Left ventricle myocardium superior (tissue), 1 donor: ENCODE results near the gene RPL32. TPM values are rescaled to one million over a fixed set of nuclear protein-coding genes. Genes with fewer than 3 reads are reported as not detected.
"Not testable (repeated sequence)": the region's sequence is repeated elsewhere in the genome, so short reads cannot be mapped to it uniquely, and the experiment has no call there.

Source experiments
- ATAC-seq: fragments of 200-7000 bp; cut with Tn5 transposase; one replicate; pipeline ENCODE4 v1.9.1; 2020; ENCODE audit warnings: mild to moderate bottlenecking, moderate library complexity
- DNase-seq: peaks from one replicate; pipeline ENCODE4 v3.0.0-alpha.2; 2020
- intact Hi-C: fragments of 100-400 bp; cut with micrococcal nuclease; formaldehyde crosslinking; loops from one replicate; pipeline ENCODE4 v1.11.0; 2022
- total RNA-seq: library from RNA; stranded (reverse); fragmentation: NEBNext Ultra II Directional; extraction: Animal tissue kit (Norgen Biotek cat#: 25700); gene quantifications from one replicate; pipeline ENCODE4 v1.2.1, GENCODE V29; 2021
- donor health status: DM: no; HTN: yes; CAD: no; lungs with severe emphysema.

RPL32 gene
- total RNA-seq, 1 donor from 2014 or later, result 931 TPM

DNA sequence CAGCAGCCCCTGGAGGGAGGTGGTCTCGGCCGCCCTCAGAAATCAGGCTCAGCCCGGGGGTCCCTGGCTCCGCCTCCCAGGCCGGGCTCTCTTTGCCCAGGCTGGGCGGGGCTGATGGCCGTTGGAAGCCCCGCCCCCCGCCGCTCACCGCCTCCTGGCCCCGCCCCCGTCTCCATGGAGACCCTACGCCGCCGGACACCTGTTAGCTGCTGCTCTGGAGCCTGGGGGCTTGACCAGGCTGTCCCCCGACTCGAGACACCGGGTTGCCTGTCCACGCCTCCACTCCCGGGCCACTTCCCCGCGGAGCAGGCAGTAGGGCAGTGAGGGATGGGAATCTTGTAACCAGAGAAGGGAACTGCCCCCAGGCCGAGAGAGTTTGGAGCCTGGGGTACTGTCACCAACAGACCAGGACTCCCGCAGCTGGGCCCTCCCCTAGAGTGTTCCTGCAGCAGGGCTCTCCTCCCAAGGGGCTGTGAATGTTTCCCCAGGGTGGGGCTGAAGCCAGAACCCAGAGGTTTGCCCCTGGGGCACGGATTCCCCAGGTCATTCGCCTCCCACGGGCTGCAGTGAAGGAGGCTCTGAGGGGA is 27.8 kb upstream of the RPL32 start:
- intact Hi-C loops, result no loop called here
- DNase-seq, result peak; percentile 71
- ATAC-seq, result peak; percentile 77

DNA sequence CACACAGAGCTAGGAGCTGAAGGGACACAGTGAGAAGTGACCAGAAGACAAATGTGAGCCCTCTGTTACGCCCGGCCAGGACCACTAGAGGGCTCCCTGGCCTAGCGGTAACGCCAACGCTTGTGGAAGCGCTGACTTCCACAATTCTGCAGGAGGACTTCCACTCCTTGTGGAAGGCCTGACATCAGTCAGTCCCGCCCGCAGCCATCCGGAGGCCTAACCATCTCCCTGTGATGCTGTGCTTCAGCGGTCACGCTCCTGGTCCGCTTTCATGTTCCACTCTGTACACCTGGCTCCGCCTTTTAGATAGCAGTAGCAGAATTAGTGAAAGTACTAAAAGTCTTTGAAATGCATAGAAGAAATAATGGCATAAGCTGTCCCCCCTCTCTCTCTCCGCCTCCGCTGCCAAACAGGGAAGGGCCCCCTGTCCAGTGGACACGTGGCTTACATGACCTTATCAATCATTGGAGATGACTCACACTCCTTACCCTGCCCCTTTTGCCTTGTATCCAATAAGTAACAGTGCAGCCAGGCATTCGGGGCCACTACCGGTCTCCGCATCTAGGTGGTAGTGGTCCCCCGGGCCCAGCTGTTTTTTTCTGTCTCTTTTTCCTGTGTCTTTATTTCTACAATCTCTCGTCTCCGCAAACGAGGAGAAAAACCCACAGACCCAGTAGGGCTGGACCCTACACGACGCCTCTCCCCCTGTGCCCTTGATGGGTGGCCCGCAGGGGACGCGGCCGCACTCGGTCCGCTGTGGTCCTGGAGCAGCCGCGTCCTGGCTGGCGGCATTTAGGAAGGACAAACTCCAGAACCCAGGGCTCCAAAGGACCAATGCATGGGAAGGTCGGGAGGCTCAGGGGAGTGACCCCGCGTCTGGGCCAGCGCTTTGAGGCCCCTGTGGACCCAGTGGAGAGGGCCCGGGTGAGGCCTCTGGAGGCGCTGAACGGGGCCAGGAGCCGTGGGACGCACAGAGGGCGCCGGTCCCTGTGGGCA is 27.0 kb upstream of the RPL32 start:
- peak; percentile 90 for DNase-seq
- peak; percentile 96 for ATAC-seq
- intact Hi-C loops, result no loop called here

- intact Hi-C loops, result no loop called here
- ATAC-seq (no peak), DNase-seq (no peak)
Measured at GRCh38 chr3:12866836-12867235, 25.5 kb upstream of the RPL32 start.

DNA sequence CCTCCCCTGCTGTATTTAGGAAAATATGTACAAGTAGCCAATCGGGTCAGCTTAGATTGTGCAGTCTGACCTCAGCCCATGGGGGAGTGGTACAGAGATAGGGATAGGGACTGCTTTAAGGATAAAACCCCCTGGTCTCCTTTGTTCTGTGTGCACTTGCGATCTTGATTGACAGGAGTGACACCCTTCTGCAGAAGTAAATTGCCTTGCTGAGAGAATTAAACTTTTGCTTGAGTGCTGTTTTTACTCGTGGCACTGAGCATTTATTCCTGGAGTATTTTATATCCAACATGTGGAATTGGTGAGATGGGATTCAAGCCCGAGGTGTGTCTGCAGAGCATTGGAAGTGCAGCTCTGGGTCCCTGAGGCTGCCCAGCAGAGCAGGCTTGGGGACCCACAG is 23.9 kb upstream of the RPL32 start:
- intact Hi-C loops, result no loop called here
- DNase-seq (no peak), ATAC-seq (no peak)

GRCh38 chr3:12862387-12862786 is 21.0 kb upstream of the RPL32 start:
- intact Hi-C loops, result no loop called here
- ATAC-seq (no peak), DNase-seq (no peak)

GRCh38 chr3:12861611-12862010 is 20.2 kb upstream of the RPL32 start:
- ATAC-seq, result no peak
- intact Hi-C loops, result no loop called here
- no peak for DNase-seq

- intact Hi-C loops, result no loop called here
- DNase-seq (no peak), ATAC-seq (no peak)
Measured at GRCh38 chr3:12859840-12860239, 18.5 kb upstream of the RPL32 start.

GRCh38 chr3:12856626-12857025 is 15.3 kb upstream of the RPL32 start:
- intact Hi-C loops, result no loop called here
- DNase-seq, result no peak
- no peak for ATAC-seq

DNA sequence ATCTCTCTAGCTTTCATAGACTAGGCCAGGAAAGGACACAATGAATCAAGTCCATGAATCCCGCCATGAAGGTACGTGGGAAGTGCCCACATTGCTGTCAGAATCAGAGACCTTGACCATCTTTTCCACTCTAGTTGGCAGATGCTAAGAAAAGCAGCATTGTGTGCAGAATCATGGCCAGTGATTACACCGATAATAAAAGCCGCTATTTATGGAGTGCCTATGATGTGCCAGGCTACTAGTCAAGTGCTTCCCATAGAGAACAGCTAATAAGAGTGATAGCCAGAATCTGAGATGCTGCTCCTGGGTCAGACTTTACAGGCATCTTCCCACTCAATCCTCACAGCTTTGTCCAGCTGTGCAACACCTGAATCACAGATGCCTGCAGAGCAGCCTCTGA is 13.2 kb upstream of the RPL32 start:
- no peak for DNase-seq
- no peak for ATAC-seq
- intact Hi-C loops, result no loop called here

- intact Hi-C loops, ATAC-seq, DNase-seq: not testable (repeated sequence)
Measured at GRCh38 chr3:12853847-12854246, 12.5 kb upstream of the RPL32 start.

- ATAC-seq (no peak), DNase-seq (no peak)
- intact Hi-C loops, result no loop called here
Measured at GRCh38 chr3:12852201-12852600, 10.8 kb upstream of the RPL32 start.

DNA sequence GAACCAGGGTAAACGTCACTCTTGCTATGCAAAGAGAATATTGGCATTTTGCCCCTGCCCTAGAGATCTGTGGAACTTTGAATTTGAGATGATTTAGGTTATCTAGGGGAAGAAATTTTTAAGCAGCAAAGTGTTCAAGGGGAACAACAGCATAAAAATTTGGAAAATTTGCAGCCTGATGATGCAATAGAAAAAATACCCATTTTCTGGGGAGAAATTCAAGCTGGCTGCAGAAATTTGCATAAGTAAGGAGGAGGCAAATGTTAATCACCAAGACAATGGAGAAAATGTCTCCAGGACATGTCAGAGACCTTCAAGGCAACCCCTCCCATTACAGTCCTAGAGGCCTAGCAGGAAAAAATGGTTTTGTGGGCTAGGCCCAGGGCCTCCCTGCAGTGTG is 4.4 kb upstream of the RPL32 start:
- ATAC-seq, result no peak
- DNase-seq, result no peak
- intact Hi-C loops, result no loop called here

- intact Hi-C loops, result no loop called here
- DNase-seq (no peak), ATAC-seq (no peak)
Measured at GRCh38 chr3:12842469-12842868, 1.1 kb upstream of the RPL32 start.

DNA sequence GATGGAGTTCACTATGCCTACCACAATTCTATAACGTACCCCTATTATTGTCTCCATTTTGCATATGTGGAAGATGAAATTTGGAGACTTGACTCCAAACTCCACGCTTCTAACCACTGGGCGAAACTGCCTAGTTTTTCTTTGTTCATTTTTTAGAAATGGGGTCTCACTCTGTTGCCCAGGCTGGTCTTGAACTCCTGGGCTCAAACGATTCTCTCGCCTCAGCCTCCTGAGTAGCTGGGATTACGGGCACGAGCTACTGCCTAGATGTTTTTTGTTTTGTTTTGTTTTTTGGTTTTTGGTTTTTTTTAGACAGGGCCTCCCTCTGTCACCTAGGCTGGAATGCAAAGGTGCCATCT is 584 bp upstream of the RPL32 start:
- ATAC-seq (no peak), DNase-seq (no peak)
- intact Hi-C loops, result no loop called here

GRCh38 chr3:12840591-12841148 is 695 bp downstream of the RPL32 start:
- intact Hi-C loops, result no loop called here
- ATAC-seq (peak; percentile 52), DNase-seq (no peak)

DNA sequence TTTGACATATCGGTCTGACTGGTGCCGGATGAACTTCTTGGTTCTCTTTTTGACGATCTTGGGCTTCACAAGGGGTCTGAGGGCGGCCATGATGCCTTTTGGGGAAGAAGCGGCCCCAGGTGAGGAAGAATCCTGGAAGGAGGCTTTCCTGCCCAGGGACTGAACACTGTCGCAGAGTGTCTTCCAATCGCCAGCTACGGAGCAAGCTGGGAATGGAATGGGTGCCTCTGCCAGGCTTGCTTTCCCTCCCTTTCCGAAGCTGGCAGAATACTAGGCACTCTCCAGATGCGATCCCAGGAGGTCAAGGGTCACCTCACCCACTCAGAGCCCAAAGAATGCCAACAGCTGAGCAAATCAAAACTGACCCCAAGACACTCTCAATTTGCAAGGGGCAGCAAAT is 1.2 kb downstream of the RPL32 start:
- DNase-seq, ATAC-seq, intact Hi-C loops: not testable (repeated sequence)

DNA sequence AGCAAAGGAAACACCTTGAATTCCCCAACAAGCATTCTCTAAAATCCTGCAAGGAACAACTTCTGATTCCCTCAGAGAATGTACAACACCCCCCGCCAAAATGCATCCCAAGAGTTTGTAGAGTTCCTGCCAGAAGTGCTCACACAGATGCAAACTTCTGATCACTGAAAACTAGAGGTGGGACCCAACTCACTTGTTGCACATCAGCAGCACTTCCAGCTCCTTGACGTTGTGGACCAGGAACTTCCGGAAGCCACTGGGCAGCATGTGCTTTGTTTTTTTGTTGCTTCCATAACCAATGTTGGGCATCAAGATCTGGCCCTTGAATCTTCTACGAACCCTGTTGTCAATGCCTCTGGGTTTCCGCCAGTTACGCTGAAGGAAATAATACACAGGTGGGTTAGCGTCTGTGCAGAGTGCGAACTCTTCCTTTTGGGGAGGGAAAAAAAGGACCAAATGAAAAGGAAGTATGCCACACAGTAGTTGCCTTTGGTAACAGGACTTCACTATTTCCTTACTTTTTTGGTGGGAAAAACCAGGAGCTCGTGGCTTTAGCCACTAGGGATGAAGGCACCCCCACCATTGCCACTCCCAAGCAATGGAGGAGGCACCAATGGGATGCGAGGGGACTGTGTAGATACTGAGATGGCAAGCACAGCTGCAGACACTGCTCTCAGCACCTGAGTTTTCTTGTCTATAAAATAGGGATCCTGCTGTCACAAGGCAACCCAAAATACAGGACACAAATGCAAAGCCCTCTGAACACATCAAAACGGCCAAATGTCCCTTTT is 2.0 kb downstream of the RPL32 start:
- ATAC-seq, result no peak
- intact Hi-C loops, result no loop called here
- DNase-seq, result no peak

DNA sequence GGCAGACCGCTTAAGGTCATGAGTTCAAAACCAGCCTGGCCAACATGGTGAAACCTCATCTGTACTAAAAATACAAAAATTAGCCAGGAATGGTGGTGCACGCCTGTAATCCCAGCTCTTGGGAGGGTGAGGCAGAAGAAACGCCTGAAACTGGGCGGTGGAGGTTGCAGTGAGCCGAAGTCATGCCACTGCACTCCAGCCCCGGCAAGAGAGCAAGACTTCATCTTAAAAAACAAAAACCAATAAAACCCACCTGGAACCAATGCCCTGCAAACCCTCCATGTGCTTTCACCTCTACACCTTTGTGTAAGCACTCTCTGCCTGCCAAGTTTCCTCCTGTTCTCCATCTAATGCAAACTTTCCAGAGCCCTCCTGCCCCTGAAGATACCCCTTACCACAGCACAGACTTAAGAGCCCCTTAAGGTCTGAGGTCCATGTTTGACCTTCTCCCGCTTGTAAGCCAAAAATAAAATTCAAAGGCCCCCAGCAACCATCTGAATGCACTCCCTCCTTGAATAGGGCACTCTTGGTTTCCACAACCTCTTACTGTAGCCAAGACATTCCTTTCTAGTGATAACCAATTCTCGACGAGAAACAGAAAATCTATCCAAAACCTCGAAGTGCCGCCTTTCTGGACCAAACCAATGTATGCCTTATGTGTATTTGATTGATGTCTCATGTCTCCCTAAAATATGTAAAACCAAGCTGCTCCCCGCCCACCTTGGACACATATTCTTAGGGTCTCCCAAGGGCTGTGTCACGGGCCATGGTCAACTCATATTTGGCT is 3.0 kb downstream of the RPL32 start:
- no peak for ATAC-seq
- intact Hi-C loops, result no loop called here
- DNase-seq, result no peak
